NCI-H345 (cell line): ENCODE data around the gene DPP10.

Source experiments
- DNase-seq: peaks from one replicate; lab custom pipeline; 2025; lab: John Stamatoyannopoulos, UW

DPP10 gene

DNA sequence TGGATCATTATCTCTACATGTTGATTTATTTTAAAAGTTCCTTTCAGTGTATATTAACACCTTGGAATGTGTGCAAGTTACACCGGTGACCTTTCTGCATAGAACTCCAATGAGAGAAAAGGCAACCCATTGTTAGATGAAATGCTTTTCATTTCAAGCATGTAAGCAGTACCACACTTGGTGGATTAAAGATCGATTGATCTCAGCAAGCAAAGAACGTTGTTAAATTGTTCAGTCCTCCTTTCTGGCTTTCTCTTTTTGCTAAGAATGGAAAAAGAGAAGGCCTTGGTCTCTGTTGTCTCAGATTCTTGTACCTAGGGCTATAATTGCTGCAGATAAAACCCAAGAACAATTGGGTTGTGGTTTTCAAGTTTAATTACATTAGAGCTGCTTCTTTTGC, 843.0 kb downstream of the DPP10 start:
- DNase-seq = no peak

GRCh38 chr2:115290478-115290877, 848.0 kb downstream of the DPP10 start:
- DNase-seq = no peak

DNA sequence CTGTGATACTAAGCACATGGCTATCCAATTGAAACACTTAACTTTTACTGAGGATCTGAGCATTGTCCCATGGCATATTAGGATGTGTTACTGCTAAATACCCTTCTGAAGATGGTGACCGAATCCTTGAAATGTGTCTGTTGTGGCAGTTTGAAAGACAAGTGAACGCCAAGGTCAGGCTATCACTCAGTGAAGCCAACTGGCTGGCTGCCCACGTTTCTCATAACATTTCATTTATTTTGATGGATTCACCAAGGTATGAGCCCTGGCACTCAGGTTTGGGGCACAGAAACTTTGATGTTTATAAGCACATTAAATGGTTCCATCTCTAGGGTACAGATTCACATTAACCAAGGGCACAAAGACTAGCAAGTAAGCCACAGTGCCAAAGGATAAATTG, 850.3 kb downstream of the DPP10 start:
- DNase-seq = no peak

GRCh38 chr2:115294999-115295398, 852.6 kb downstream of the DPP10 start:
- no peak for DNase-seq

DNA sequence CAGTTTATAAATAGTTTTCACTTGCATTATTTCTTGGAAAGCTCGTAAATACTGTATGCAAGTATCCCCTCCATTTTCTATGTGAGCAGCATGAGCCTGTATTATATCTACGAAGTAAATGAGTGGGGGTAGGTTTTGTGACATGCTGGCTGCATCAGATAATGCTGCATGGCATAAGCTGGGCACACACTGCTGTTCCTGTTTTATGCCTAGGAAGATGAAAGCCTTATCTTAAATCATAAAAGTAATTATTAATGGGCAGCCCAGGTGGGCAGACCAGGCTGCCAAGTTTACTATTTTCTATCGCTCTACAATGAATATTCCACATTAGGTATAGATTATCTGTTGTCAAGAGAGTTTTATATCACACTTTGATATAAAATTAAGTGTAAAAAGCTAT, 854.6 kb downstream of the DPP10 start:
- no peak for DNase-seq

GRCh38 chr2:115299199-115299598, 856.8 kb downstream of the DPP10 start:
- no peak for DNase-seq

DNA sequence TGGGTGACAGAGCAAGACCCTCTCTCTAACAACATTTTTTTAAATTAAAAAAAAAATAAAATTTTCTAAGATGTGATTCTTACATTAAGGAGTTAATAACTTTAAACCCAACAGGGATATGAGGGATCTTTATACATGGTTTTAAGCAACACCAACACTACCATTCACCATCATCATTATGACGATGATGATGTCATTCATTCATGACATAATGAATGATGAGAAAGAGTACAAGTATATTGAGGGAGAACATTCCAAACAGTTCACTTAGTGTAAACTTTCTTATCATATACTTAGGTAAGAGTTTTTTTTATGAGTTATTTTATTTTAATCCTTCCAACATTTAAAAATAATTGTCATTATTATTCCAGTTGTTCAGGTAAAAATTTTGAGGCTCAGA, 863.3 kb downstream of the DPP10 start:
- no peak for DNase-seq

DNA sequence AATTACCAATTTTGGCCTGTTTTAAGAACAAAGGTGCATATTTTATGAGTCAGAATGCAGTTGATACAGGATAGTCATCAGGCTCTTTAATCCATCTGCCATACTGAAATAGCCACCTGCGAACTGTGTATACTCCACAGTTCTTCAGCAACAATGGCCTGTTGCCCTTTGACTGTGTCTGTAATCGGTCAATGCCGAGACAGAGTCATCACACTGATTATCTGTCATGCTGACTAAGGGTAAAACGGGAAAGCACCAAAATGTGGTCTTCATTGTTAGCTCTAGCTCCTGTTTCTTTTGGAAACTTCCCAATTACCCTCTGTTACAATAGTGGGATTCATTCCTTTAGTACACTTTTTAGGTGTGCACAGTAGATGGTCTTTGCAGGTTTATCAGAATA, 871.7 kb downstream of the DPP10 start:
- DNase-seq = no peak

DNA sequence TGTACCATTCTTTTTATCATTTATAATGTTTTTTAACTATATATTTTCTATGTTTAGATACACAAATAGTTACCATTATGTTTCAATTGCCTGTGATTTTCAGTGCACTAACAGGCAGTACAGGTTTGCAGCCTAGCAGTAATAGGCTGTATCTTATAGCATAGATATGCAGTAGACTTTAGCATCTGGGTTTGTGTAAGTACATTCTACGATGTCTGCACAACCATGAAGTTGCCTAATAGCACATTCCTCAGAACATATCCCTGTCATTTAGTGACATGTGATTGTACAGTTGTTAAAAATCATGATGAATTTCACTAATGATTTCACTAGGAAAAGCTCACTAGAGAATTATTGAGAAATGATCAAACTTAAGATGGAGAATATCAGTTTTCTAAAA, 884.6 kb downstream of the DPP10 start:
- DNase-seq = no peak

DNA sequence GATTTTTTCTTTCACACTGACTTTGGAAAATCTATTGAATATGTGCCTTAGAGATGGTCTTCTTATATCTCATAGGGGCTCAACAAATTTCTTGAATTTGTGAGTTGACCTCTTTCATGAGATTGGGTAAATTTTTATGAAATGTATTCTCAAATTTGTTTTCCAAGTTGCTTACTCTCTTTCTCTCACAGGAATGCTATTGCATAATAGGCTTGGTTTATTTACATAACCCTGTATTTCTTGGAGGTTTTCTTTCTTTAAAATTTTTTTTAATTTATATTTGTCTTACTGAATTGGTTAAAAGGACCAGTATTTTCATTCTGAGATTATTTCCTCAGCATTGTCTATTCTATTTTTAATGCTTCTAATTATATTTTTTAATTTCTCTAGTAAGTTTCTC, 917.1 kb downstream of the DPP10 start:
- no peak for DNase-seq

DNA sequence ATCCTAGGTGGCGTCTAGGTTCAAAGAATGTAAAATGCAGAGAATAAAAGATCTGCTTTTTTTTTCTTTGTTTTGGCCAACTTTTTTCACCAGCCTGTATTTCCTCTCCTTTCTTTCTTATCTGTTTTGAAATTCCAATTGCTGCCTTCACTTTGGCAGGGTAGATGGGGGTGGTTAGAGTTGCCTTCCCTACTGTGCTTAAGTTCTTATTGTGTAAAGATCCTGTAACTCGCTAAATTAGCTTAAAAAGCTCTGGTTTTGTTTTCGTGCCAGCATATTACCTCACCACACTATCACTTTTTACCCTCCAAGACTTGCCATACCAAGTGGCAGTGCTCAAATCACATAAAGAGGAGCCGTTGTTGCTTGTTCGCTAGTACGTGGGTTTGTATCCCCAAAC, 921.7 kb downstream of the DPP10 start:
- DNase-seq = no peak

DNA sequence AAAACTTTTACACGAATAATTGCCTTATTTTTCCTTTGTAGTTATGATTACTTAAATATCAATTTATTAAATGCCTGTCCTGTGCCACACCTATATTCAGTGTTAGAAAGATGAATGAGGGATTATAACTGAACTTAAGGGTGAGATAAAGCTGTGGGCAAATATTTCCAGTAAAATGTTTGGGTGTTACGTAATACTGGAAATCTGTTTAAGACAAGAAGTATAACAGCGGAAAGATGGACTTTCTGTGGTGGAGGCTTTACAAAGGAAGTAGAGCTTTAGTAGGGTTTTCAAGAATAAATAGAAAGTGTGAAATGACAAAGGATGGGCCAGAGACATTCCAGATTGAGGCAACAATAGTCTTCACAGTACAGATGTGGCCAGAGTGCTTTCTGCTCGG, 927.0 kb downstream of the DPP10 start:
- DNase-seq = no peak

GRCh38 chr2:115374981-115375380, 932.5 kb downstream of the DPP10 start:
- no peak for DNase-seq

DNA sequence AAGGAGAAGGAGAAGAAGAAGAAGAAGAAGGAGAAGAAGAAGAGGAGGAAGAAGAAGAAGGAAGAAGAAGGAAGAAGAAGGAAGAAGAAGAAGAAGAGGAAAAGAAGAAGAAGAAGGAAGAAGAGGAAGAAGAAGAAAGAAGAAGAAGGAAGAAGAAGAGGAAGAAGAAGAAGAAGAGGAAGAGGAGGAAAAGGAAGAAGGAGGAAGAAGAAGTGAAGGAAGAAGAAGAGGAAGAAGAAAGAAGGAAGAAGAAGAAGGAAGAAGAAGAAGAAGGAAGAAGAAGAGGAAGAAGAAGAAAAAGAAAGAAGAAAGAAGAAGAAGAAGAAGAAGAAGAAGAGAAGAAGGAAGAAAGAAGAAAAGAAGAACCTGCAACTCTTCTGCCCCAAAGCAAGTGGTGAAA, 942.0 kb downstream of the DPP10 start:
- DNase-seq = no peak

- DNase-seq = no peak
Observed at GRCh38 chr2:115386465-115386864, 944.0 kb downstream of the DPP10 start.

- no peak for DNase-seq
Observed at GRCh38 chr2:115389024-115389423, 946.6 kb downstream of the DPP10 start.

DNA sequence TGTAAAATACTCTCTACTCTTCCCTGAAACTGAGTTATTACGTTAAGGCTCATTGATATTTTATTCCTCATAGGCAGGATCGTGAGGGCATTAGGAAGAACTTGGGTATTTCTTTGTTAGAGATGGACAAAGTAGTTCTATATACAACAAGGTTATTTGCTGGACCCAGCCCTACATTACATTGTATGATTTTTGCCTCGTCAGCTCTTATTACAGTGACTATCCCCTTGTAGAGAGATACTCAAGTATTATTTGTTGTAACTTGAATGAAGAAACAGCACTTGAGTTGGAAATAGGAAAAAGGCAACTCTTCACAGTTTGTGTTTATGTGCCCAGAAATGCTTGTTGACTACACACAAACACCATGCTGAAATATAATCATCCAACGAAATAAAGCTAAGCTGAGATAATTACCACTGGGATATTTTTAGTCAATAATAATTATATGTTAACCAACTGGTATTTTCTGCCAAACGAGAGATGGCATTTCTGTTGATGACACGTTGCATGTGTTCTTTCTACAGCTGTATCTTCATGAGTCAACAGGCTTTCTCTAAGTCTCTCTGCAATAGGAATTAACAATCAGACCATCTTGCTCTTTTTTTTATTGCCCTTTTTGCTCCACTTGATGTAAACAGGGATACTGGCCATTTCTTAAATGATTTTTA, 947.6 kb downstream of the DPP10 start:
- no peak for DNase-seq

DNA sequence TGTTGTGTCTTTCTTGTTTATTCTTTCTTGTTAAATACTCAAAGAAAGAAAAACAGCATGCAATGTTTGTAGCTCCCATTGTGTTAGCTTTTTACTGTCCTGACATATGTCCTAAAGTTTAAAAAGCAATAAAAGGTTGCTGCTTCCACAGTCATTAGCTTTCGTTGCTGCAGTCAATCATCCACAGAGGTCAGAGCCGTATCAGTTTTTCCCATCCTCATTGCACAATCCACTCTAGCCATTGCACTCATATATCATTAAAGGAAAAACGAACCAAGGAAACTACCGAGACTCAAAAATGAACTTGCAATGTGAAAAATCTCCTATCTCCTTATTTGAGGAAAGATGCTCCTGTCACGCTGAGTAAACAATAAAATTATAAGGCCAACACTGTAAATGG, 954.1 kb downstream of the DPP10 start:
- no peak for DNase-seq

DNA sequence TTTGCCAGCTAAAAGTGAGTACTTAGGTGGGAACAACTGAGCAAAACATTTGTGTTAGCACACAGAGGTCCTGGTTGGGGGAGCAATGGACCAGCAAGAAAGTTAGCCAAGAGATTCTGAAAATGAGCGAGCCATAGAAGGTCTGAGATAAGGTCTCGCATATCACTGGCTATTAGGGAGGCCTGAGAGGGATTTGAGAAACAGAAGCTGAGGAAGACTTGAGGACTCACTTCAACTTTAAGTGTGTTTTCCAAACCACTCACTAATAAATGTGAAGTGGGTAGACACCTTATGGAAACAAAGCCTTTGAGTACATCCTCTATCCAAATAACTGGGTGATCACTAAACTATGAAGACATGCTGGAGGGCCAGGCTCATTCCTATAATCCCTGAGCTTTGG, 958.5 kb downstream of the DPP10 start:
- no peak for DNase-seq

DNA sequence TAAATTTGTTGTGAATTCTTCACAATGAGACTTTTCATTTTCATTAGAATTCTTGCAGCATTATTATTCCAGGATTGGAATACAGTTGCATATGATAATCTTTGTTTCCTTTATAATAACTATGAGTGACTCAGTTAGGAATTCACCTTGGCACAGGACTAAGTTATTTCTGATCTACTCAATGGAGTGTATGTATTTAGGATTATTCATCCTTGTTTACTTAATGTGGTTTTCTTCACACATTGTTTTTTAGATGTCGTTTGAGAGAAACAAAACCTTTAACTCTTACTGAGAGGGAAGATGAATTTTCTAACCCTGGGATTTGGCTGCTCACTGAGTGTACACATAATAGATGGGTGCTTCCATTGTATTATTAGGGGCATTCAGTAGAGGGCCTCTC, 970.1 kb downstream of the DPP10 start:
- no peak for DNase-seq

DNA sequence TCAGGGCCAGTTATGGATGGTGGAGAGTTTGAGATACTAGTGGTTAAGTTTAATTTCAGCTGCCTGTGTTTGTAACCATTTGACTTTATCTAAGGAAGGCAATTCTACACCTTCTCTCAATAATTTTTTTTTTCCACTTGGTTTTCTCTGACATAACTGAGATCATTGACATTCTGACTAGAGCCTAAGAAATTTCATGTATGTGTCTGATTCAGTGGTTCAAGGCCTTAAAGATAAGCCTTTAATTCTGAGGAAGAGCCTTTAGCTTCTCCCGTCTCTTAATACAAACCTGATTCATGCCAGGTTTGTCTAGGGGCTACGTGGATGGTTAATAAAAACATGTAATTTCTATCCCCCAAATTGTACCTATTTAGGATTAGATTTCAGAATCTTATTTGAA, 971.4 kb downstream of the DPP10 start:
- no peak for DNase-seq

- DNase-seq = no peak
Observed at GRCh38 chr2:115414466-115414865, 972.0 kb downstream of the DPP10 start.

GRCh38 chr2:115422004-115422634, 979.7 kb downstream of the DPP10 start:
- no peak for DNase-seq

GRCh38 chr2:115427436-115427835, 985.0 kb downstream of the DPP10 start:
- no peak for DNase-seq
